ENCODE measurements around the gene RAB3D. TPM values are rescaled to one million over a fixed set of nuclear protein-coding genes. Genes with fewer than 3 reads are reported as not detected.
A peak's percentile ranks its signal among the peaks of the same experiment; 100 is the strongest.
"Not testable (repeated sequence)": the region's sequence is repeated elsewhere in the genome, so short reads cannot be mapped to it uniquely, and the experiment has no call there.

Gene RAB3D
- total RNA-seq, 1 experiment from 2014 or later: 0.74 TPM

DNA sequence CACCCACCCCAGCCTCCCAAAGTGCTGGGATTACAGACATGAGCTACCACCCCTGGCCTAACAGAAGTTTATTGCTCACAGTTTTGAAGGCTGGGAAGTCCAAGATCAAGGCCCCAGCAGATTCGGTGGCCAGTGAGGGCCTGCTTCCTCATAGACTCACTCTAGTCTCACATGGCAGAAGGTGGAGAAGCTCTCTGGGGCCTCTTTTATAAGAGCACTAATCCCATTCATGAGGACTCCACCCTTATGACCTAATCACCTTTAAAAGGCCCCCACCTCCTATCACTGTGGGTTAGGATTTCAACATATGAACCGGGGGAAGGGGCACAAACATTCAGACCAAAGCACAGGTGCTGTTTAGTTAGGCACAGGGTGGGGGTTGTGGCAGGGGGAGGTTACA is 28.1 kb upstream of the RAB3D start:
- no peak for DNase-seq (ENCODE audit: low read depth)

DNA sequence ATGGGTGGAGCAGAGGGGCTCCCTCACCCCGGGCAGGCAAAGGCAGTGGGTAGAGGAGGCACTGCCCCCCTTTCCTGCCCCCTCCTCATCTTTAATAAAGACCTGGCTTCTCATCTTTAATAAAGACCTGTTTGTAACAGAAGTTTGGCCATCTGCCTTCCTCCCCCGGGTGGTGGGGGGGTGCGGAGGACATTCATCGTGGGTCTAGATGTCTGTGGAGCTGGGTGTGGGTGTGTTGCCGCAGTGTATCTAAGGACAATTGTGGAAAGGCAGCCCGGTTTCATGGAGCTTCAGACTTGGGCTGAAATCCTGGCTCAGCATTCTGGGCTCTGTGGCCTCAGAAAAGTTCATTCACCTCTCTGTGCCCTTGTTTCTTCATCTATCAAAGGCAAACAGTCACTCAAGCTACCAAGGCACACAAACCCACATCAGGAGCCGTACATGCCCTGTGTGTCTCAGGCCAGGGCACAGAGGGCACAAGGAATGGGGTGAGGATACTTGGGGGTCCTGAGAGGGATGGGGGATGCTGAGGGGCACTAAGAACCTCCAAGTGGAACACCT is 26.2 kb upstream of the RAB3D start:
- DNase-seq (ENCODE audit: low read depth): no peak

DNA sequence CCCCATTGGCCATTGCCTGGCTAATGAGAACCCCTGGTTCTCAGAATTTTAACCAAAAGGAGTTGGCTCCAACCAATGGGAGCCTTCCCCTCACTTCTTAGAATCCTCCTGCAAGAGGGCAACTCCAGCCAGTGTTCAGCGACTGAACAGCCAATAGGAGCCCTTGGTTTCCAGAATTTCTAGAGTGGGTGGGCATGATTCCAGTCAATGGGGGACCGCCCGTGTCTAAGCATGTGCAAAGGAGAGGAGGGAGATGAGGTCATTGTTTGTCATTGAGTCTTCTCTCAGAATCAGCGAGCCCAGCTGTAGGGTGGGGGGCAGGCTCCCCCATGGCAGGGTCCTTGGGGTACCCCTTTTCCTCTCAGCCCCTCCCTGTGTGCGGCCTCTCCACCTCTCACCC is 25.5 kb upstream of the RAB3D start:
- no peak for DNase-seq (ENCODE audit: low read depth)

DNA sequence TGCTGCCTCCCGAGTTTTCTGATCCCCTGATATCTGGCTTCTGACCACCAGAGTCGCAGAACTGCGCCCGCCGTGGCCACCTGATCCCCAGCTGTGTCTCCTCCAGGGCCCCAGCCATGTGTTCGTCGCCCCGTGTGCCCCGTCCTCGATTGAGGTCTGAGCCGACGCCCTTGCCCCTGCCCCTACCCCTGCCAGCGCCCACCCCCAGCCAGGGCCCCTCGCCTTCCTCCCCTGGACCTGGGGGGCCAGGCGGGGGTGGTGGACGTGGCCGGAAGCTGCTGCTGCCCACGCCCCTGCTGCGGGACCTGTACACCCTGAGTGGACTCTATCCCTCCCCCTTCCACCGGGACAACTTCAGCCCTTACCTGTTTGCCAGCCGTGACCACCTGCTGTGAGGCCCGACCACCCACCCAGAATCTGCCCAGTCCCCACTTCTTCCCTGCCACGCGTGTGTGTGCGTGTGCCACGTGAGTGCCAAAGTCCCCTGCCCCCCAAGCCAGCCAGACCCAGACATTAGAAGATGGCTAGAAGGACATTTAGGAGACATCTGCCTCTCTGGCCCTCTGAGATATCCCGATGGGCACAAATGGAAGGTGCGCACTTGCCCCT is 24.9 kb upstream of the RAB3D start:
- DNase-seq (ENCODE audit: low read depth): no peak

DNA sequence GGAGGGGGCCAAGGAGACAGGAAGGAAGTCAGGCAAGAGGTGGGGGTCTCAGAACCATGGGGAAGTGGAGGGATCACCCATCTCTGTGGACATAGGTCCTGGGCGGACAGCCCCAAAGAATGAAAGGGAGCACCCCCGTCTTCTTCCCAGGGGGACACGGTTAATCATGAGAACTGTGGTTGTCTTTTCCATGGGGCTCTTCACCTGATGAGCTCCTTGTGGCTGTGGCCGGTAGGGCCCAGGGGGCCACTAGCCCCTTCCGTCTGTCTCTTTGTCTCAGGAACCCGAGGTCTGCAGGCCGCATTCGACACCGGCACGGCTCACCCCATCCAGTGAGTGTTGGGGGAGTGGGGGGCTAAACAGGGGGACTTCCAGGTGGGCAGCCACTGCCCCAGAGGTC is 24.4 kb upstream of the RAB3D start:
- DNase-seq (ENCODE audit: low read depth): no peak

DNA sequence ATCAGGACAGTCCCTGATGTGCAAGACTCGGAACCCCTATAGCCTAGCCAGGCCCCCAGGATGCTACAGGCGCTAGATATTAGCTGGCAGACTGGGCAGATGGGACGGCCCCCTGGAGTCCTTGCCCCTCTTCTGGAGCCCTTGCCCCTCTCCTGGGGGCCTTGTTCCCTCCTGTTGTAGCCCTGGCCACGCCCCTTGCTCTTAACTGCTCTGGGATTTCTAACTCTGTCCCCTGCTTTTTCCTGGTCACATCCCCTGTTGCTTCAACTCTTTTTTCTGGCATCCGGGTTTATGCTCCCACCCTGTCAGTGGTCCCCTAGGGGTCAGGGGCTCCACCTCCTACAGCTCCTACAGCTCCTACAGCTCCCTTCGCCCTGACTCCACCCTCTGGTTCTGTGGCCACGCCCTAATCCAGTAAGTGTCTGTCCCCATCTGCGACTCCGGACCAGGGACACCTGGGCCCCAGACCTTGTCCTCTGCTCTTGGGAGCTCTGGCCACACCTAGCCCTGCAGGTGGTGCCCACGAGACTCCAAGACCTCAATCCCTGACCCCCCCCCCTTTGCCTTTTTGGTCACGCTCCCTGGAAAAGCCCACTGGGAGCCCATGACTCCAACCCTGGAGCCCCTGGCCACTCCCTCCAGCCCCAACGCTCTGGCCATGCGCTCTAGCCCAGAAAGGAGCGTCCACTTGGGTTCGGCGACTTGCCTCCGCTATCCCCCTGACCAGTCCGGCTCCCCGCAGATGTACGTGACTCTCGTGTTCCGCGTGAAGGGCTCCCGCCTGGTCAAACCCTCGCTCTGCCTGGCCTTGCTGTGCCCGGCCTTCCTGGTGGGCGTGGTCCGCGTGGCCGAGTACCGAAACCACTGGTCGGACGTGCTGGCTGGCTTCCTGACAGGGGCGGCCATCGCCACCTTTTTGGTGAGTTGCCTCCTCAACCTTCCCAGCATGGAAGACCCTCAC is 22.6 kb upstream of the RAB3D start:
- no peak for DNase-seq (ENCODE audit: low read depth)

DNA sequence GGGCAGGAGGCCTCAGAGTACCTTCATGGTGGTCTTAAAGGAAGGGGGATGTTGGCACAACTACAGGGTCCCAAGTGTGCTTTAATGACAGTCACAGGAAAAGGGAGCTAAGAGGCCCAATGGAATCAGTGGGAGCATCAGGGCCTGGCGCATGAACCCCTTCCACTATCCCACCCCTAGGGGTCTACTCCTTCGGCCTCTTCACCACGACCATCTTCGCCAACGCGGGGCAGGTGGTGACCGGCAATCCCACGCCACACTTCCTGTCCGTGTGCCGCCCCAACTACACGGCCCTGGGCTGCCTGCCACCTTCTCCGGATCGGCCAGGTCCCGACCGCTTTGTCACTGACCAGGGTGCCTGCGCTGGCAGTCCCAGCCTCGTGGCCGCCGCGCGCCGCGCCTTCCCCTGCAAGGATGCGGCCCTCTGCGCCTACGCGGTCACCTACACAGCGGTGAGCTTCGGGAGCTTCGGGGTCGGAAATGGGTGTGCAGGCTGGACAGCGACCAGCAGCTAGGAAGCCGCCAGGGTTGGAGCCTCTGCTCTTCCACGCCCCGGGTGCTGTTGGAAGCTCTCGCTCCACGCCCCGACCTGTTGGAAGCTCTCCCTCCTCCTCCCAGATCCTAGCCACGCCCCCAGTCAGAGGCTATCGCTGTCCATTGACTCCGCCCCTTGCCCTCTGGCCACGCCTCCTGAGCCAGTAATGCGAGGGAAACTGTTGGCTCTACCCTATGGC is 21.7 kb upstream of the RAB3D start:
- no peak for DNase-seq (ENCODE audit: low read depth)

DNA sequence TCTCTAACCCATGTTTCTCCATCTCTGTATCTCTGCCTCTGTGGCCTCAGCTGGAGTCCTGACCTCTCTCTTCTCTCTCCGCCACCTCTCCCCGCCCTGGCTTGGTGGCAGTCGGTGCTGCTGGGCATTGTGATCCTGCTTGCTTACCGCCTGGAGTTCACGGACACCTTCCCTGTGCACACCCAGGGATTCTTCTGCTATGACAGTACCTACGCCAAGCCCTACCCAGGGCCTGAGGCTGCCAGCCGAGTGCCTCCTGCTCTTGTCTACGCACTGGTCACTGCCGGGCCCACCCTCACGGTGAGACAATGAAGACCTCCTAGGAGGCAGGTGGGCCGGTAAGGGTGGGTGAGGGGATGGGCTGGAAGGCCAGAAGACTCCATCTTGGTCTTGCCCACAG is 20.0 kb upstream of the RAB3D start:
- DNase-seq (ENCODE audit: low read depth): no peak

DNA sequence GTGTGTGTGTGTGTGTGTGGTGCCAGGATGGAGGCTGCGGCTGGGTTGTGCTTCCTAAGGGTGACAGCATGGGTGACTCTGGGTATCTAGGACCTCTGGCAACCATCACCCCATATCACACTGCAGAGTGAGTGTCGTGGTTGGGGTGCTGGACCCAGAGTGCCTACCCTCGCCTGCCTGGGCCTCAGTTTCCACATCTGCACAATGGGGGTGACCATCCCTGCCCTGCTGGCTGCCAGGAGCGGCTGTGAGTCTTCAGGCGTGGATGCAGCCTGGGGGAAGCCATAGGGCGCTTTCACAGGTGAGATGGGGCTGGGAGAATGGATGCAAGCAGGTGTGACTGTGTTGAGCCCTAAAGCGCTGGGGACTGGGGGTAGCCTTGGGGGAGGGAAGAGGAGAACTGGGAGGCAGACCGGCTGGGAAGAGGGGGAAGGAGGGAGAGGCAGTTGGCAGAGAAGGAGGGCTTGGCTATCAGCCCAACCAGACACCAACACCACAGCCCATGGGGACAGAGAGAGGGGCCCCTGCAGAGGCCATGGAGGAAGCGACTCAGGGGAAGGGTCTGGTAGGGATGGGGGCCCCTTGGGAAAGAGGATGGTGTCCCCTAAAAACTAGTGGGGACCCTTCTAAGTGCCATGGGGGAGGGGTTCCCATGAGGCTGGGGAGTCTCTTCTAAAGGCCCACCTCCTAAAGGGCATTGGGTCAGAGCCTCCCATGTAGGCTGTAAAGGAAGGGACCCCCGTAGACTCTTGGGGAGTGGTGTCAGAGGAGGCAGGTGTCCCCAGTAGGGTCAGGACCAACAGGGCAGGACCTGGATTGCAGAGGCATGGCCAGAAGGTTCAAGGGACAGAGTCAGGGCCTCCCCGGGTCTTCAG is 17.5 kb upstream of the RAB3D start:
- no peak for DNase-seq (ENCODE audit: low read depth)

DNA sequence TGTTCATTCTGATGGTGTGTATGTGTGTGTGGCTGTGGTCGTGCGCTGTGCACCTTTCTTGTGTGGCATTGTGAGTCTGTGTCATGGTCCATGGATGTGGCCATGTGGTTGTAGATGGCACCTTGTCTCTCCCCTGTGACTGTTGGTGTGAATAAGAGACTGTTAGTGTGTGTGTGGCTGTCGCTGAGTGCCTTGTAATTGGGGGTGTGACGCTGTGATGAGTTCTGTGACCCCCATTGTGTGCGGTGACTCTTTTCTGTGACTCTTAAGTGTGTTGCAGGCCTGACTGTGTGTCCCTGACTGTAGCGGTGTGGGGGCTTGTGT is 16.6 kb upstream of the RAB3D start:
- no peak for DNase-seq (ENCODE audit: low read depth)

DNA sequence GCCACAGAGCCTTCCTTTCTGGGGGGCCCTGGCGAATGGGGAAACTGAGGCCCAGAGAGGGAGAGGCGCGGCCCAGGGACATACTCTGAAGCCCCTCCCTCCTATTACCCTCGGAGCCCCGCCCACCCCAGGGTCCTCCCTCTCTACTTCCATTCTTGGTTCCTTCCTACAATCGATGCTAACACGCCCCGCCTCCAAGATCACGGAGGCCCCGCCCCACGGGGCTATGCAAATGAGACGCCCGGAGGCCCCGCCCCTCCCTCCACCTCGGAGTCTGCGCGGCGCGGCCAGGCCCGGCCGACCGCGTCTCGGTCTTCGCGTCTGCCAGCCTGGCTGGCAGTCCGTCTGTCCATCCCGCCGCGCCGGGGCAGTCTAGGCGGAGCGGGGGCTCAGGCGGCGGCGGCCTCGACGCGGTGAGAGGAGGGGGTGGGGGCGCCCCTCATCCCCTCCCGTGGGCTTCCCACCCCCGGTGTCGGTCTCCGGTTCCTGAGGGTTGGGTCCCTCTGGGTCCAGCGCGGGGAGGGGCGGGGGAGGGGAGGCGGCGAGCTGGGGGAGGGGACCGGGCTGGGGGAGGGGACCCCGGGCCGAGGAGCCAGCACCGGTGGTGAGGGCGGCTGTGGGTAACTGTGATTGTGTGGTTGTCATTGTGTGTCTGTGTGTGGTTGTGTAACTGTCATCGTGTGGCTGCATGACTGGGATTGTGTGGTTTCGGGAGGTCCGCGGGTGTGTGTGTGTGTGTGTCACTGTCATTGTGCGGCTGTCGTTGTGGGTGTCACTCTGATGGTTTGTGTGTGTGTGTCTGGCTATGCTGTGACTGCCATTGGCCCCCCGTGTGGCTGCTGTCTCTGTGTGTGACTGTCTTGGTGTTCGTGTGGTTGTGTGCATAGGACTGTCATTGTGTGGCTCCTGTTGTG is 16.0 kb upstream of the RAB3D start, which contains the start of gene PLPPR2:
Gene PLPPR2, plus strand, starts transcription at position 273 of the 914 bp plus-strand sequence. CDS start 2,242 bp downstream, outside the sequence.
- DNase-seq (ENCODE audit: low read depth): peak; percentile 89

DNA sequence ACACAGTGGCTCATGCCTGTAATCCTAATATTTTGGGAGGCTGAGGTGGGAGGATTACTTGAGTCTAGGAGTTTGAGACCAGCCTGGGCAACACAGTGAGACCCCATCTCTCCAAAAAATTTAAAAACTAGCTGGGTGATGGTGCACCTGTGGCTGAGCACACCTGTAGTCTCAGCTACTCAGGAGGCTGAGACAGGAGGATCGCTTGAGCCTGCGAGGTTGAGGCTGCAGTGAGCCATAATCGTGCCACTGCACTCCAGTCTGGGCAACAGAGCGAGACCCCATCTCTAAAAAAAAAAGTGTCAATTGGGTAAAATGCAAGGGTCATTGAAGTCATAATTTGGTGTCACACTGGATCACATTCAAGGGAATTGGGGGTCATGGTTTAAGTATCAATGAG is 14.6 kb upstream of the RAB3D start:
- DNase-seq (ENCODE audit: low read depth): not testable (repeated sequence)

DNA sequence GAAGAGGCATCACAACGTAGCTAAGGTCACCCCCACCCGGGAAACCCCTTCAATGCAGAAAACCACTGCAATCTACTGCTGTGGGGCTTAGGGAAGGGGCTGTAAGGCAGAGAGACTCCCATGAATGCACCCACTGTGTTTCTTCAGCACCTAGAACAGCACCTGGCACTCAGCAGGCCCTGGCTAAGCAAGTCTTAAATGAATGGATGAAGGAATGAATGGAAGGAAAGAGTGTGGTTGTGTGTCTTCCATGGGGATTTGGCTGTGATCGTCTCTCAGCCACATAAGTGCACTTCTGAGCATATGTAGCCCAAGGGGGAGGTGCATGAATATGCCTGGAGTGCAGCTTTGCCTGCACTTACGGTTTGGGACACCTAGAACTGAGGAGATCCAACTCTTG is 9.7 kb upstream of the RAB3D start:
- DNase-seq (ENCODE audit: low read depth): no peak

DNA sequence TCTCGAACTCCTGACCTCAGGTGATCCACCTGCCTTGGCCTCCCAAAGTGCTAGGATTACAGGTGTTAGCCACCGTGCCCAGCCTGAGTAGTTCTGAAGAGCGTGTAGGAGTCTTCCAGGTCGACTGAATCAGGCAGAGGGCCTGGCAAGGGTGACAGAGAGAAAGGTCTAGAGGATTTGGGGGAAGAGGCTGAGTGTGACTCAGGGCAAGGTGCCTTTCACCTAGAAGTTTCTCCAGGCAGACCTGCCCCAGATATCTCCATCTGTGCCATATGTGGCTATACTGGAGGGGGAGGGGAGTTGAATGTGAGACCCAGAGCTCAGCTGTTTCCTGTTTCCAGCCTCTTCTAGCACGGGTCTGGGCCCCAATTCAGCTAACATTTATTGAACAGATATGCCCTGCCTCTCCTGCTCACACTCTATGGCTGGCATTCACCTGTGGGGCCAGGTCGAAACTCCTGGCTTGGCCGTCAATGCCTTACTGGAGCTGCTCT is 8.1 kb upstream of the RAB3D start:
- DNase-seq (ENCODE audit: low read depth): no peak

DNA sequence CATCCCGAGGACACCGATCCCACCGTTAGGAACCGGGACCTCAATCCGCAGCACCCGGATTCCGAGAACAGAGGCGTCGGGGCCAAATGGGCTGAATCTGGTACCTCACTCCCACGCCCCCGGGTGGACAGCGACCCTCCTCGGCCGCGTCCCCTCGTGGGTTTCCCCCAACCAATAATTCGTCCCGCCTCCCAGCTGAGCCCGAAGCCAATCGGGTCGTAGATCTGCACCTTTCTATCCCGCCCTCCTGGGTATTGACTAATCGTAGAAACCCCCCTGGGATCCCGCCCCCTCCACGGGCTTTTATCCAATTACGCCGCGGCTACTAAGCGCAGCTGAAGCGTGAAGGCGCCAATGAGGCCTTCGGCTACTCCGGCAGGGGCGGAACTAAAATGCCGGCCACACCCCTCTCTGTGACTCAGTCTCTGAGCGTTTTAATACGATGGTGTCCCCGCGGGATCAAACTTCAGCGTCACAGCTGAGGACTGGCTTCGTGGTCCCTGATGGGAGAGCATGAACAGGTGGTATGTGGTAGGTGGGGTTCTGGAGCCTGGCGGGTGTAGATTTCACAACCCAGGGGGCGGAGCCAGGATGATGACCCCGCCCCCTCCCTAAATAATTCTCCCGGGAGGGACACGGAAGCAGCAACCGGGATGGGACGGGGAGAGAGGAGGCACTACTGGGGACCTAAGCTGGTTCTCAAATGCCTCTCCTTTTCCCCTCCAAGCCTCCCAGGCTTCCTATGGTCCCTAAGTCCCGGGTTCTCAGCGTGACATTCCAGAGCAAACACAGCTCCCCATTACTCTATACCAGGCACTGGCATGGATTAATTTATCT is 6.9 kb upstream of the RAB3D start, which contains the start of the genes CCDC159 and TMEM205:
Gene CCDC159, plus strand, starts transcription at position 416 of the 837 bp plus-strand sequence. Its CDS starts 88 bp downstream, at position 504.
Gene TMEM205, minus strand, starts transcription at position 165 of the 837 bp plus-strand sequence. CDS start 649 bp downstream, outside the sequence.
- peak; percentile 99 for DNase-seq (ENCODE audit: low read depth)

DNA sequence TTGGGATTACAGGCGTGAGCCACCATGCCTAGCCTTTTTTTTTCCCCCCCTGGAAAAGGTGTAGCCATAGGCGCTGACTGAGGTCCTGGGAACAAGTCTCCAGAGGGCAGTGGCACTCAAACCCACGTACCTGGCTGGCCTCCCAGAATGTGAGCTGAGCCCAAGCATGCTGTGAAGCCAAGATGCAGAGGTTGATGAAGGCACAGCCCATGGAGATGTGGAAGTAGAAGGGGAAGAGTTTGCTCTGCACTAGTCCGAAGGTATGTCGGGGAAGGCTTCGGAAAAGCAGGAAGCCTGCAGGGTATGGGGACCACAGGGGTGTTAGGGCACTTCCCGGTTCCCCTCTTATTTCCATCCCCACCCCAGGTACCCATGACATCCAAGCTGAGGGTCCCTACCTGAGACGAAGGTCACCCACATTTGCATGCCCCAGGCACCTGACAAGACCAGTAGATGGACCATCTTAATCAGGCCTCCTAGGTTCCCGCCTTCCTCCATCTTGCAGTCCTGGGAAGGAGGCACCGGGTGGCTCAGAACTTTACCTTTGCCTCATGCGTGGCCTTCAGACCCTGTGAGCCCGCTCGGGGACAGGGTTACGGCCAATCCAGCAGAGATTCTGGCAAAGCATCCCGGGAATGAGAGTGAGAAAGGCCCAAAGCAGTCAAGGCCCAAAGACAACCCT is 5.8 kb upstream of the RAB3D start:
- DNase-seq (ENCODE audit: low read depth): peak; percentile 68

DNA sequence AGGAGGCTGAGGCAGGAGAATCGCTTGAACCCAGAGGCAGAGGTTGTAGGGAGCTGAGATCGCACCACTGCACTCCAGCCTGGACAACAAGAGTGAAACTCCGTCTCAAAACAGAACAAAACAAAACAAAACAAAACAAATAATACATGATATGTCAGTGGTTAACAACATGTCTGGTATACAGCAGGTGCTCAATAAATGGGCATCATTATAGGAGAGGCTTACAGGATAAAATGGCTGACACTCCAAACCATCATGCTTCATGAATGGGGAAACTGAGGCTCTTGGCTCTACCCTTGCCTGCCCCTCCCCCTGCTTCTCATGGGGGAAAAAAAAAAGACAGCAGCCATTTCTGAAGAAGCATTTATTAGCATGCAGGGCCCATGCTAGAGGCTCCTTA is 3.0 kb upstream of the RAB3D start:
- DNase-seq (ENCODE audit: low read depth): no peak

DNA sequence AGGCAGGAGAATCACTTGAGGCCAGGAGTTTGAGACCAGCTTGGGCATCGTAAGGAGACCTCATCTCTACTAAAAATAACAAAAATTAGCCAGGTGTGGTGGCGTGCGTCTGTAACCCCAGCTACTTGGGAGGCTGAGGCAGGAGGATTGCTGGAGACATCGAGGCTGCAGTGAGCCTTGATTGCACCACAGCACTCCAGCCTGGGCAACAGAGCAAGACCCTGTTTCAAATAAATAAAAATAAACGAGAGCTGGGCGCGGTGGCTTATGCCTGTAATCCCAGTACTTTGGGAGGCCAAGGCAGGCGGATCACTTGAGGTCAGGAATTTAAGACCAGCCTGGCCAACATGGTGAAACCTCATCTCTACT is 626 bp upstream of the RAB3D start:
- DNase-seq (ENCODE audit: low read depth): not testable (repeated sequence)
